DMS114 treated with DMSO at 0.1 percent for 48 hours (cell line): ENCODE data around the gene NEK6.

Experiments
- DNase-seq: peaks from one replicate; lab custom pipeline; 2025; ENCODE audit not compliant: unreplicated experiment; lab: John Stamatoyannopoulos, UW

Gene NEK6

DNA sequence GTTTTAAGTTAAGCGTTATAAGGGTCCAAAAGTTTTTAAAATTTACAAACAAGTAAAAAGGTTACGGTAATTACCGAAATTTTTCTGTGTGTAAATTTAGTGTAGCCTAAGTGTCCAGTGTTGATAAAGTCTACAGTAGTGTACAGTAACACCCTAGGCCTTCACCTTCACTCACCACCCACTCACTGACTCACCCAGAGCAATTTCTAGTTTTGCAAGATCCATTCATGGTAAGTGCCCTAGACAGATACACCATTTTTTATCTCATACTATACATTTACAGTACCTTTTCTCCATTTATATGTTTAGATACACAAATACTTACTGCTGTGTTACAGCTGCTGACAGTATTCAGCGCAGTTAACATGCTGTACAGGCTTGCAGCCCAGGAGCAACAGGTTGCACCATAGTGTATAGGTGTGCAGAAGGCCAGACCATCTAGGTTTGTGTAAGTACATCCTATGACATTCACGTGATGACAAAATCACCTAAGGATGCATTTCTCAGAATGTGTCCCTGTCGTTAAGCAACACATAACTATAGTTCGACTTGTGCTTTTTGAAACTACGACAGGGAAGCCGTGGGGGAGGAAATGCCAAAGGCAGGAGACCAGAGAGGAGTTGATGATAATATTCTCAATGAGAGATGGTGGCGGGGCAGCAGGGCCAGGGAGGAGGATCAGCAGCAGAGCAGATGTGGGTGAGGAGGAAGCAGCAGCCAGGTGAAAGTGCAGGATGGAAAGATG, 108.9 kb downstream of the NEK6 start:
- DNase-seq, result no peak

GRCh38 chr9:124368692-124369091, 110.9 kb downstream of the NEK6 start:
- no peak for DNase-seq

- DNase-seq, result no peak
Observed at GRCh38 chr9:124369231-124369797, 111.6 kb downstream of the NEK6 start.

GRCh38 chr9:124370896-124371582, 113.3 kb downstream of the NEK6 start:
- no peak for DNase-seq

GRCh38 chr9:124372038-124372437, 114.3 kb downstream of the NEK6 start:
- no peak for DNase-seq

DNA sequence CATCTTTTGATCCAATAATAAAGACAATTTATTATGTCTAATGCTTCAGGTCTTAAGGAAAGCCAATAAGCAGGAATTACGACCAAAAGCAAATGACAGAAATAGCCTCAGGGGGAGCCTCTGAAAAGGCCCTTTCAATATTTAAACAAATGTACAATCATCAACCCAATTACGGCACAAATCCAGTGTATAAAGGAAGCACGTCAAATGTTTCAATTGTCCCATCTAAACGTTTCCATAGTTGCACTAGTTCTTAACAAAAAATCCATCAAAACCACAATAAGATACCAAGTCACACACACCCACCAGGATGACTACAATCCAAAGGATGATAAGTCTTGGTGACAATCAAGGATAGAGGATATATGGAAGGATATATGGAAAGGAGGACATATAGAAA, 115.6 kb downstream of the NEK6 start:
- no peak for DNase-seq

DNA sequence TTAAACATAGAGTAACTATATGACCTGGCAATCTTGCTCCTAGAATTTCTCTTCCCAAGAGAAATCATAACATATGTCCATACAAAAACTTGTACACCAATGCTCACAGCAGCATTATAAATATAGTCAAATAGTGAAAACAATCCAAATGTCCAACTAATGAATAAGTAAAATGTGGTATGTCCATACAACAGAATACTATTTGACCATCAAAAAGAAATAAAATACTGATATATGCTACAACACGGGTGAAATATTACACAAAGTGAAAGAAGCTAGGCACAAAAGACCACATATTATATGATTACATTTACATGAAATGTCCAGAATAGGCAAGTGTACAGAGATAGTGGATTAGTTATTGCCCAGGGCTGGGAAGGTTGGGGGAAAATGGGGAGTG, 116.1 kb downstream of the NEK6 start:
- no peak for DNase-seq

GRCh38 chr9:124375726-124376125, 118.0 kb downstream of the NEK6 start:
- no peak for DNase-seq

GRCh38 chr9:124376329-124376728, 118.6 kb downstream of the NEK6 start:
- no peak for DNase-seq

- DNase-seq, result no peak
Observed at GRCh38 chr9:124377551-124378406, 120.0 kb downstream of the NEK6 start.

DNA sequence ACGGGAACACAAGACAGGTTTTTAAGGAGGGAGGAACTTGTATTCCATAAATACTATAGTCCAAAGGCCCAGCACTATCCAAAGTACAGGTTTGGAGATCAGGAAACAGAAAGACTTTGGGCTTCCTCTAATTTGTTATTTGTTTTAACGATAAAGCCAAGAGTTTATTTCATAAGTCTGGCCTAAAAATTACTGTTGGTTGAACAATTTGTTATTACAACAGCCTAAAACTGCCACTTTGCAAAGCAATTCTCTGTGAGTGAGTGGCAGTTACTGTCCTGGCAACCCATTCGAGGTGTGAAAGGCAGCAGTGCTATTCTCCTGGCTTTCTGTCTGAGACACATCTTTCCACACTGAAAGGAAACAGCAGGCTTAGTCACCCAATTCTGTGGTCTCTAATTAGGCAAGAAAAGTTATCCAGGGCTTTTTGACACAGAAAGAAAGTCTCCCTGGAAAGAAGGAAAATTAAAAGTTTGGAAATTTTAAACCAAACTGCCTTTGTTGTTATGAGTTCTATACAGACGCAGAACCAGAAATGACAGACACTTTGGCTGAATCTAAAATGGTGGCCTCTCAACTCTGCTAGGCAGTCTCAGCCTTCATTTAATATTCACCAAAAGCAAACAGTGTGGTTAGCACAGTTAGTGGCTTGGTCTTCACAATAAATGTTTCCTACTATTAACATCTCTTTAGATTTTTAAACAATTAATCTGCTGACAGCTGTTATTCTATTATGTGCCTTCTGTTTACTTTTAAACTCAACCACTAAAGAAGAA, 123.6 kb downstream of the NEK6 start:
- DNase-seq, result no peak

- DNase-seq, result no peak
Observed at GRCh38 chr9:124384210-124384609, 126.5 kb downstream of the NEK6 start.

GRCh38 chr9:124384846-124385245, 127.1 kb downstream of the NEK6 start:
- DNase-seq, result no peak

DNA sequence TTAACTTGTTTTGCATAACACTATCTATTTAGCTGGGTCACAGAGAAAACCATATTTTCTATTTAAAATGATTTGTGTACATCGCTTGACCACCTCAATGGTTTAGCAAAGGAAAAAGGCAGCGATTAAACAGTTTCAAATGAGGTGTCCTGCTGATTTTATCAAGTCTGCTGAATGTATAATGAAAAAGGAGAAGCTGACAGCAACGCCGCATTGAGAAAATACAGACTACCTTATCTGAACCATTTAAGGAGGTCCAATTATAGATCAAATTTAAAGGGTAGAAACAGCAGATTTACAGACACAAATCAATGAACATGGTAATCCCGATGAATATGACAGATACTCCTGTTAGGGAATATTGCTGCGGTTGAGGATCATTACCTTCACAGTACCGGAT, 127.9 kb downstream of the NEK6 start:
- no peak for DNase-seq

DNA sequence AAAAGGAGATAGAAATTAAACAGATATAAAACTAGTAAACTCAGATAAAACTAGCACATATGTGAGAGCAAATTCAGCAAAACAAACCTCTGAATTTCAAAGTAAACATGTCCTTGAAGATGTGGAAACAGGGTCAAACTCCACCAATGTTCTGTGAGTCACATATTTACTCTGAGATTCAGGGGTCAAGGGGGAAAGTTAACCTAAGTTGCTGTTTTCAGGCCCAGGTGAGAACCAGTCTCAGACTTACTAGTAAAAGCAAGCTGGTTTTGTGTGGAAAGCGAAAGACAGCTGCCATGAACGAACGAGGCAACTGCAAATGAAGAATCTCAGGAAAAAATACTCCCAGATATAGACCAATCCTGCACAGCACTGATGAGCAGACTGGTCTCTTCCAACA, 128.5 kb downstream of the NEK6 start:
- DNase-seq, result no peak

DNA sequence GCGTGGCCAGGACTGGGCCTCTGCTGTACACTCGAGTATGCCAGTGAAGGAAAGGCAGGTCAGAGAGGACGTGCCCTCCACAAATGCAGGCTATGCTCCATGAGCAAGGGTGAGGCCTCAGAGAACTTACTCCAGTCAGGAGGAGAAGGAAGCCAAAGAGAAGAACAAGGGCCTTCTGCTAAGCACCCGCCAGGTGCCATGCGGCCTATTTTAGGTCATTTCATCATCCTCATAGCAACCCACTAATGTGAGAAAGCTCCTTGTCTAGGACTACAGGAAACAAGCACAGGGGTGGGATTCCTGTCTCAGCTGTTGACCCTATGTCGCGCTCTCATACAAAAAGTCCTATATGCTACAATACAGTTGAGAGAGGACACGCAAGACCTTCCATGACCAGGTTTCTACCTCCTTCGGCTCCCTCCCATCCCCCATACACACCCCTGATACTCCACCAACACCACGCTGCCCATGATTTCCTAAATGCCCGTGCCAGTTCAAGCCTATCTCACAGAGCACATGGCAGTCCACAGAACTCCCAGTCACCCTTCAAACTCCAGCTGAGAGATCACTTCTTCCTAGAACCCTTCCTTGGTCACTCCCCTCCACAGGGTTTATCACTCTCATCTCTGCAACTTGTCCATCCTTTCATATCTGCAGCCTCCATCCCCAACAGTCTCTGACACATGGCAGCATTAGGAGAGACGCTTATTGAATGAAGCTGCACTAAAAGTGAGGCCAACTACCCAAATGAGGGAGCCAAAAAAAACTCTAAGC, 130.7 kb downstream of the NEK6 start:
- no peak for DNase-seq

DNA sequence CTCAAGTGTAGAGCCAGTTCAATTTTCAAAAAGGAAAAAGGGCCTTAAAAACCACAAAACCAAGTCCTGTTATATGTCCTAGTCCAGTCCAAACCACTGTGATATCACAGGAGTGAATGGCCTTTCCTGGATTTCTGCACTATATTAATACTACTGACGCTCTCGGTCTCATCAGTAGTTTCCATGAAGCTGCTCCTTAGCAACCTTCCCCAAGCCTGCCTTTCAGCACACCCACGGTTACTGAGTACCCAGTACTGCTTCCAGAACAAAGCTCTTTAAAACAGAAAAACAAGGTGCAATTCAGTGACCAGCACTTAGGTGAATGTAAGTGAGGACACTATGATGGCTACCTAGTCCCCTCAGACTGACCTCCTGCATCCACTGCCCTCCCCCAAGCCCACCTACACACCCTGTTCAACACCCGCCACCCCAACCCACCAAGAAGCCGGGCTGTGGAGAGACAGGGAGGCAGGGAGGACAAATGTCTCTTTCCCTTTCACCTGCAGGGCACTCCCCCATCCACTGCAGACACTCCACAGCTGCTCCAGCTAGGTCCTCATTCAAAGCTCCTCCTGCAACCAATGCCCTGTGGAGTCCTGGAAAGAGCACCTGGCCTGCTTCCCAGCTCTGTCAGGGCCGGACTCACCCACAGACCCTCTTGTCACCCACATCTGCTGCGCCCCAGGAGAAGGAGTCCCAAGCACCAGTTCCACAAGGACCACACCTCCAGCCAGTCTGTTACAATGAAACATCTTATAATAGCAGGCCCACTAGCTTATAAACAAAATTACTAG, 131.6 kb downstream of the NEK6 start:
- no peak for DNase-seq

GRCh38 chr9:124390794-124391658, 133.3 kb downstream of the NEK6 start:
- DNase-seq, result no peak
